Prostate gland (tissue), 2 donors: ENCODE data around the gene TNFRSF13B.

Experiments used
- CTCF ChIP-seq, 4 experiments: fragments of 200-600 bp in 2 of 4; fragments of 450-650 bp in 2 of 4; sonication (generic) in 2 of 4; IDR thresholded peaks; 1 replicate in 3 of 4; 2 replicates in 1 of 4; pipeline ENCODE4 v1.5.1; 2016 to 2019; ENCODE audit warnings: antibody characterized with exemption in 4 of 4, mild to moderate bottlenecking in 2 of 4, moderate library complexity in 2 of 4
- POLR2AphosphoS5 ChIP-seq: sonication (generic); formaldehyde crosslinking; IDR thresholded peaks from one replicate; pipeline ENCODE4 v1.6.1; 2017; ENCODE audit warnings: antibody characterized with exemption

- TF ChIP-seq CTCF (IDR thresholded peaks at IDR 0.05) (no peak), POLR2AphosphoS5 (no peak)
Observed at GRCh38 chr17:17017343-17018014, 45.6 kb upstream of the TNFRSF13B start.
